Ascending aorta (tissue), 2 donors: ENCODE data around the gene MTG2. TPM values are rescaled to one million over a fixed set of nuclear protein-coding genes. Genes with fewer than 3 reads are reported as not detected.

Experiments
- DNase-seq, 2 donors: peaks; one replicate each; pipeline ENCODE4 v3.0.0-alpha.2; 2019; ENCODE audit warnings: low spot score in 2 of 2
- H3K27ac ChIP-seq, 2 donors: fragments of 200-600 bp; sonication (generic); one replicate each; pipeline ENCODE4 v1.5.1; 2016 to 2017; ENCODE audit warnings: mild to moderate bottlenecking in 1 of 2
- H3K27me3 ChIP-seq: fragments of 200-600 bp; sonication (generic); one replicate; pipeline ENCODE4 v1.5.1; 2017
- H3K36me3 ChIP-seq, 2 donors: fragments of 200-600 bp; sonication (generic); one replicate each; pipeline ENCODE4 v1.5.1; 2016
- H3K4me1 ChIP-seq, 2 donors: fragments of 200-600 bp; sonication (generic); one replicate each; pipeline ENCODE4 v1.5.1; 2016 to 2017; ENCODE audit warnings: mild to moderate bottlenecking in 1 of 2
- H3K4me3 ChIP-seq, 2 donors: fragments of 200-600 bp; sonication (generic); one replicate each; pipeline ENCODE4 v1.5.1; 2016 to 2017; ENCODE audit warnings: mild to moderate bottlenecking in 1 of 2
- H3K9me3 ChIP-seq, 2 donors: fragments of 200-600 bp; sonication (generic); one replicate each; pipeline ENCODE4 v1.5.1; 2016
- intact Hi-C: fragments of 100-400 bp; cut with DNase I; formaldehyde crosslinking; loops from one replicate; pipeline ENCODE4 v1.15.1; 2023
- total RNA-seq: library from RNA; depleted of rRNA; stranded (reverse); fragments of >200 nt; gene quantifications from one replicate; pipeline ENCODE4 v1.1.0, GENCODE V29; 2016
- TF ChIP-seq, protein P1 (sequence below), 3 experiments: fragments of 200-600 bp in 2 of 3; fragments of 450-650 bp in 1 of 3; sonication (generic) in 2 of 3; IDR thresholded peaks; one replicate each; pipeline ENCODE4 v1.5.1; 2016 to 2019; ENCODE audit warnings: antibody characterized with exemption in 3 of 3, mild to moderate bottlenecking in 1 of 3, moderate library complexity in 1 of 3

The MTG2 gene
- total RNA-seq, 1 donor from 2014 or later: 14.5 TPM

DNA sequence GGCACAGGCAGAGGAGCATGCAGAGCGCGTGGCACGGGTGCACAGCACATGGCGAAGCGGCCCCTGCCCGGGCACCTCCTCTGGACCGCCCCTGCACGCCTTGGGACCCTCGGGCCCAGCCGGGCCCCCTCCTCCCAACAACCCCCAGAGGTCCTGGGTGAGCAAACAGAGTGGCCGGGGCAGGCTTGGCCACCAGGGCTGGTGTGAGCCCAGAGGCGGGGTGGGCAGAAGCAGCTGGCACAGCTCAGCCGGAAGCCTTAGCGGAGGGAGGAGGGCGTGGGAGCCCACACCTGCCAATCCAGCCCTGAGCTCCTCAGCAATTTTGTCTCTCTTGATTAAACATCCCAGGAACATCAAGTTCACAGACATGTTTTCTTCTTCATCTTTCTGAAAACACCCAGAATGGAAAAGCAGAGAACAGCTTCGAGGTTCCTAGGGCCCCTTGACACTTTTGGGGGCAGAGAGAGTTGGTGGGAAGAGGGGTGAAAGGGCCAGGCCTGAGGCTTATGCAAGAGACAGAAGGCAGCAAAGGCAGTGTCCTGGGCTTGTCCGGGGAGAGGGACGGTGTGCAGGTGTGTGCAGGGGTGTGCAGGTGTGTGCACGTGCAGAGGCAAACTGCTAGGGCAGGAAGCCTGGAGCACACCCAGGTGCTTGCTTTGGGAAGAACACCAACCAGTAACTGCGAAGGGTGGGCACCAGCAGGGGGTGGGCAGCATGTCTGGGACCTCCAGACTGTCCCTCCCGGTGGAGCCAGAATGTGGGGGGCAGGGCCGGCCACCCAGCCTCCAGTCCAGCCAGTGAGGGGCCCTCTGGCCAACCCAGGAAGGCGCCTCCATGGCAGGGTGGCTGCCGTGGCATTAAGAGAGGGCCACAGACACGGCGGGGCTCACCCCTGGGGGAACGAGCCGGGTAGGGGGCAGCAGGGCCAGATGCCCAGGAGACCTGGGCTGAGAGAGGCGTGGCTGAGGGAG is 32.5 kb downstream of the MTG2 start:
- no peak for DNase-seq
- no peak overlapping the region for H3K27ac ChIP-seq
- H3K36me3 ChIP-seq: no peaks in the 10 kb centered on the region
- no peaks in the 10 kb centered on the region for H3K9me3 ChIP-seq
- H3K4me1 ChIP-seq: peaks cover 3% of the 10 kb centered on the region in 2 donors
- no peak overlapping the region for H3K4me3 ChIP-seq
- TF ChIP-seq, protein P1, sequence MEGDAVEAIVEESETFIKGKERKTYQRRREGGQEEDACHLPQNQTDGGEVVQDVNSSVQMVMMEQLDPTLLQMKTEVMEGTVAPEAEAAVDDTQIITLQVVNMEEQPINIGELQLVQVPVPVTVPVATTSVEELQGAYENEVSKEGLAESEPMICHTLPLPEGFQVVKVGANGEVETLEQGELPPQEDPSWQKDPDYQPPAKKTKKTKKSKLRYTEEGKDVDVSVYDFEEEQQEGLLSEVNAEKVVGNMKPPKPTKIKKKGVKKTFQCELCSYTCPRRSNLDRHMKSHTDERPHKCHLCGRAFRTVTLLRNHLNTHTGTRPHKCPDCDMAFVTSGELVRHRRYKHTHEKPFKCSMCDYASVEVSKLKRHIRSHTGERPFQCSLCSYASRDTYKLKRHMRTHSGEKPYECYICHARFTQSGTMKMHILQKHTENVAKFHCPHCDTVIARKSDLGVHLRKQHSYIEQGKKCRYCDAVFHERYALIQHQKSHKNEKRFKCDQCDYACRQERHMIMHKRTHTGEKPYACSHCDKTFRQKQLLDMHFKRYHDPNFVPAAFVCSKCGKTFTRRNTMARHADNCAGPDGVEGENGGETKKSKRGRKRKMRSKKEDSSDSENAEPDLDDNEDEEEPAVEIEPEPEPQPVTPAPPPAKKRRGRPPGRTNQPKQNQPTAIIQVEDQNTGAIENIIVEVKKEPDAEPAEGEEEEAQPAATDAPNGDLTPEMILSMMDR (IDR thresholded peaks at IDR 0.05): no peak
- peaks cover 19% of the 10 kb centered on the region for H3K27me3 ChIP-seq
- intact Hi-C loops: no loop called here

DNA sequence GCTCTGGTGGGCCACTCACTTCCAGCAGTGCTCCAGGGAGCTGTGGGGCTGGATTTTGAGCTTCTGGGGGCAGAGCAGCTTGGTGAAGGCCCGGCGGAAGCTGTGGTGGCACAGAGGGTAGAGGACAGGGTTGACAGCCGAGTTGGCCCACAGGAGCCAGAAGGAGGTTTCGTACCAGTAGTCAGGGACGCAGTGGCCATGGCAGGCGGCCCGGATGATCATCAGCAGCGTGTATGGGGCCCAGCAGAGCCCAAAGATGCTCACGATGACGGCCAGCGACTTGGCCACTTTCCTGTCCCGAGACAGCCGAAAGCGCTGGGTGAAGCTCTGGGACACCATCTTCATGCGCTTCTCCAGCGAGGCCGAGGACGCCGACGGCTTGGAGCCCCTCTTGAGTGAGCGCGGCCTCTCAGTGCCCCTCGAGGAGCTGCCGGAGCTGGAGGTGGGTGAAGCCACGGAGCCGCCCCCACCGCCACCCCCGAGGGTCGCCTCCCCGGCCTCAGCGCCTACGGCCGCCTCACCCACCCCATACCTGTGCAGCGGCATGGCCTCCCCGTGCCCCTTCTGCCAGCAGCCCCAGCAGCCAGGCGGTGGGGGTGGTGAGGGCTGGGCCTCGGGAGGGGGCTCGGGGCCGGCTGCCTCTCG is 33.3 kb downstream of the MTG2 start:
- H3K4me1 ChIP-seq: peaks cover 3 to 7% of the 10 kb centered on the region in 2 donors
- no peak overlapping the region for H3K27ac ChIP-seq
- intact Hi-C loops: no loop called here
- TF ChIP-seq, protein P1 (IDR thresholded peaks at IDR 0.05): no peak
- no peak for DNase-seq
- H3K36me3 ChIP-seq: no peaks in the 10 kb centered on the region
- peaks cover 21% of the 10 kb centered on the region for H3K27me3 ChIP-seq
- no peaks in the 10 kb centered on the region for H3K9me3 ChIP-seq
- no peak overlapping the region for H3K4me3 ChIP-seq

DNA sequence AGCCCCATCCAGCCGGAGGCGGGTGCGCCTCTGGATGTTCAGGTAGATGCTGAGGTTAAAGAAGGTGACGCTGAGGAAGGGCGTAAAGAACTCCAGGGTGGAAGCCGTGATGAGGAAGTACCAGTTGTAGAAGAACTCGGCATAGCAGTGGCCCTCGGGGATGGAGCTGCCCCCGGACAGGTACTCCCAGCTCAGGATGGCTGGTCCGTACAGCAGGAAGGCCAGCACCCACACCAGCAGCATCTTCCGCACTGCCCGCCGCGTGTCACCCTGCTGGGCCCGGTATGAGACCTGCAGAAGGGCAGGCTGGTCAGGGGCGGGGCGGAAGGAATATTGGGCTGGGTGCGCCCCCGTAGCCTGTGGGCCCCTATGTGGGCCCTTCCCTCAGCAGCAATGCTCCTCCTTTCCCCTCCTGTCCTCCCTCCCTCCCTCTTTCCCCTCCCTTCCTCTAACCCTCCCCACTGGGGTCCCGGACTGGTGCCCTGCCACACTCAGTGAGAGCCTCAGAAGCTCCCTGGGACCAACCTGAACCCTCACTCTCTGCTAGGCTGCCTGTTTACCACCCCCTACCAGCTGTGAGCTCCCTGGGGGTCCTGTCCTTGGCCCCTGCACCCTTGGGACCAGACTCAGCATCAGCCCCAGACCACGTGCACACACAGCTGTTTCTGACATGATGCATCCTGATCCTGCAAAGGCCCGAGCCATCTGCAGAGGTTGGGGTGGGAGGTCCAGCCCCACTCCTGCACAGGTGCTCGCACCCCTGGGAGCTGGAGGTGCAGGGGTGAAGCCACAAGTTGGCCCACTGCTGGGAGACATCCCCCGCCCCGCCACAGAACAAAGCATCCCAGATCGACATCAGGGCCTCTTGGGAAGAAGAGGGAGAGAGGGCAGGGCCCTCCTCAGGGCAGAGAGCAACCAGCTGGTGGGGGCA is 34.1 kb downstream of the MTG2 start:
- no peak overlapping the region for H3K4me3 ChIP-seq
- H3K36me3 ChIP-seq: no peaks in the 10 kb centered on the region
- intact Hi-C loops: no loop called here
- DNase-seq: no peak
- no peak overlapping the region for H3K27ac ChIP-seq
- H3K4me1 ChIP-seq: peaks cover 3 to 7% of the 10 kb centered on the region in 2 donors
- peaks cover 25% of the 10 kb centered on the region for H3K27me3 ChIP-seq
- TF ChIP-seq, protein P1 (IDR thresholded peaks at IDR 0.05): no peak
- no peaks in the 10 kb centered on the region for H3K9me3 ChIP-seq

DNA sequence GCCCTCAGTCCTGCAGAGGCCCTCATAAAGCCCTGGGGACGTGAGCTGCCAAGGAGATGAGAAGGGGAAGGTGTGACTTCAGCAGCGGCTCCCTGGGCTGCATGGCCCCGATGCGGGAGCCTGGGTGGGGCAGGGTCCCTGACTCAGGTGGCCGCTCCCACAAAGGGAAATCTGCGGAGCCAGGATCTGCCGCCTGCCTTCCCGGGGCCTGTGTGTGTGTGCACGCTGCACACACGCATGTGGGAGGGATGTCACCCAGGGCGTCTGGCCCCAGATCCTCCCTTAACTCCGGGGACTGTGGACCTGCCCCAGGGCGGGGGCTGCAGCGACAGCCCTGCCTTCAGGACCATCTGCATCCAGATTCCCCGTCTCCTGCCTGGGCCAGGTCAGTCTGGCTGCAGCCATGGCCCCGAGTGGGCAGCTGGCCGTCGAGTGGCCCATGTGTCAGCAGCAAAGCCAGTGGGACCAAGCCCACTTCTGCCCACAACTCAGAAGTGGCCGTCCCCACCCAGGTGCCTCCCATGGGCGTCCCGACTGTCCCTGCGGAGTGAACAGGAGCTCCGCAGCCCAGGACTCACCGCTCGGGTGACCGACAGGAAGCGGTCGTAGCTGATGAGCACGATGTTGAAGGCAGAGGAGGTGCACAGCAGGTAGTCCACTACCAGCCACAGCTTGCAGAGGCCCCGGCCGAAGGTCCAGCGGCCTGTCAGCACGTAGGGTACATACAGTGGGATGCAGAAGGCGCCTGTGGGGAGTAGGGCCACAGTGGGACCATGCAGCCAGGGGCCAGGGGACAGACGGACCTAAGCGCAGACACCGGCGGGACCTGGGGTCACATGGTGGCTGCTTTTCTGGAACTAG is 35.3 kb downstream of the MTG2 start:
- peaks cover 28% of the 10 kb centered on the region for H3K27me3 ChIP-seq
- peaks cover 3 to 7% of the 10 kb centered on the region in 2 donors for H3K4me1 ChIP-seq
- no peaks in the 10 kb centered on the region for H3K9me3 ChIP-seq
- intact Hi-C loops: no loop called here
- TF ChIP-seq, protein P1 (IDR thresholded peaks at IDR 0.05): no peak
- H3K4me3 ChIP-seq: no peak overlapping the region
- no peak for DNase-seq
- no peak overlapping the region for H3K27ac ChIP-seq
- H3K36me3 ChIP-seq: no peaks in the 10 kb centered on the region
